ENCODE data around the gene PAX8. TPM values are rescaled to one million over a fixed set of nuclear protein-coding genes. Genes with fewer than 3 reads are reported as not detected.

PAX8 gene
- total RNA-seq, 4 donors from 2014 or later = 0.62 to 2.5 (median 1.1) TPM; not detected in 1

- Histone ChIP-seq H3K9me3 (no peaks in the 10 kb centered on the region), H3K4me3 (no peak overlapping the region), H3K36me3 (no peaks in the 10 kb centered on the region), H3K27me3 (no peaks in the 10 kb centered on the region), H3K4me1 (peaks cover 0 to 46% (median 25%) of the 10 kb centered on the region in 3 donors), H3K27ac (peak overlapping the region in 2 of 4 donors; percentile 68 to 74)
- ATAC-seq = no peak
- TF ChIP-seq CTCF (IDR thresholded peaks at IDR 0.05) = no peak
- no peak for TF ChIP-seq POLR2AphosphoS5 (IDR thresholded peaks at IDR 0.05)
- TF ChIP-seq EP300 (IDR thresholded peaks at IDR 0.05) = no peak
- TF ChIP-seq POLR2A (IDR thresholded peaks at IDR 0.05) = no peak
- WGBS, 2 donors (ENCODE audit: low coverage in 1 of 2) = no CpG with 5 or more reads among the region's 2 CpGs
Observed at GRCh38 chr2:113216321-113216720, 62.4 kb downstream of the PAX8 start.

- H3K4me1 ChIP-seq = peaks cover 0 to 56% (median 28%) of the 10 kb centered on the region in 3 donors
- TF ChIP-seq EP300 (IDR thresholded peaks at IDR 0.05) (no peak), CTCF (IDR thresholded peaks at IDR 0.05) (no peak), POLR2AphosphoS5 (IDR thresholded peaks at IDR 0.05) (no peak), POLR2A (IDR thresholded peaks at IDR 0.05) (no peak)
- WGBS, 2 donors (ENCODE audit: low coverage in 1 of 2) = 83% methylated on average over 1 of the region's 2 CpGs; no CpG with 5 or more reads in 1 of the 2 donors
- H3K27me3 ChIP-seq = no peaks in the 10 kb centered on the region
- no peak overlapping the region for H3K4me3 ChIP-seq
- no peaks in the 10 kb centered on the region for H3K36me3 ChIP-seq
- ATAC-seq = no peak
- no peaks in the 10 kb centered on the region for H3K9me3 ChIP-seq
- no peak overlapping the region for H3K27ac ChIP-seq
Observed at GRCh38 chr2:113215056-113215455, 63.7 kb downstream of the PAX8 start.

GRCh38 chr2:113214141-113214540 lies 64.6 kb downstream of the PAX8 start:
- no peak overlapping the region for H3K4me3 ChIP-seq
- no peaks in the 10 kb centered on the region for H3K36me3 ChIP-seq
- WGBS, 2 donors (ENCODE audit: low coverage in 1 of 2) = 80 to 84% methylated on average over 4 of the region's 4 CpGs
- no peaks in the 10 kb centered on the region for H3K9me3 ChIP-seq
- H3K4me1 ChIP-seq = peaks cover 0 to 56% (median 28%) of the 10 kb centered on the region in 3 donors
- no peak overlapping the region for H3K27ac ChIP-seq
- TF ChIP-seq CTCF (IDR thresholded peaks at IDR 0.05) (no peak), POLR2A (IDR thresholded peaks at IDR 0.05) (no peak), POLR2AphosphoS5 (IDR thresholded peaks at IDR 0.05) (no peak)
- no peaks in the 10 kb centered on the region for H3K27me3 ChIP-seq
- ATAC-seq = no peak

- no peak overlapping the region for H3K4me3 ChIP-seq
- whole genome bisulfite sequencing, 2 donors (ENCODE audit: low coverage in 1 of 2) = 88 to 96% methylated on average over 6 to 11 of the region's 14 CpGs
- no peak for ATAC-seq
- H3K27ac ChIP-seq = peak overlapping the region in 3 of 4 donors; percentile 64 to 73 (median 67)
- no peak for TF ChIP-seq CTCF (IDR thresholded peaks at IDR 0.05)
- no peak for TF ChIP-seq EP300 (IDR thresholded peaks at IDR 0.05)
- TF ChIP-seq POLR2AphosphoS5 (IDR thresholded peaks at IDR 0.05) = no peak
- no peak for TF ChIP-seq POLR2A (IDR thresholded peaks at IDR 0.05)
- H3K9me3 ChIP-seq = no peaks in the 10 kb centered on the region
- no peaks in the 10 kb centered on the region for H3K27me3 ChIP-seq
- no peaks in the 10 kb centered on the region for H3K36me3 ChIP-seq
- peaks cover 0 to 57% (median 28%) of the 10 kb centered on the region in 3 donors for H3K4me1 ChIP-seq
Observed at GRCh38 chr2:113213061-113213930, 65.4 kb downstream of the PAX8 start.

All from gastroesophageal sphincter (tissue), 4 donors.